HepG2 (cell line): ENCODE results near the gene HOXB5.

ENCODE experiments used
- CTCF ChIP-seq: sonication (generic); formaldehyde crosslinking; IDR thresholded peaks from 2 replicates; pipeline ENCODE4 v1.5.0; 2020; ENCODE audit warnings: mild to moderate bottlenecking, missing genetic modification reagents, moderate library complexity
- EZH2 ChIP-seq: conservative IDR thresholded peaks from 2 replicates; pipeline ENCODE4 v1.6.1; 2012; ENCODE audit warnings: mild to moderate bottlenecking, low read depth, low read length, moderate library complexity
- HOXA7 ChIP-seq: sonication (generic); formaldehyde crosslinking; IDR thresholded peaks from 2 replicates; pipeline ENCODE4 v1.8.1; 2022; ENCODE audit warnings: mild to moderate bottlenecking, missing genetic modification reagents, moderate library complexity
- POLR2A ChIP-seq, 2 experiments: IDR thresholded peaks; 2 replicates each; pipeline ENCODE4 v1.6.1; 2011; ENCODE audit warnings: low read depth in 2 of 2, low read length in 2 of 2, mild to moderate bottlenecking in 1 of 2, moderate library complexity in 1 of 2; ENCODE audit not compliant: insufficient read depth in 1 of 2
- TCF7 ChIP-seq: sonication (generic); IDR thresholded peaks from 2 replicates; pipeline ENCODE4 v1.6.1; 2016; ENCODE audit warnings: antibody characterized with exemption, low read depth
- TOE1 ChIP-seq: sonication (generic); formaldehyde crosslinking; IDR thresholded peaks from 2 replicates; pipeline ENCODE4 v1.4.0; 2020; ENCODE audit warnings: mild to moderate bottlenecking, missing genetic modification reagents
- ZNF367 ChIP-seq: sonication (generic); formaldehyde crosslinking; IDR thresholded peaks from 2 replicates; pipeline ENCODE4 v1.4.0; 2020; ENCODE audit warnings: missing genetic modification reagents, borderline replicate concordance

GRCh38 chr17:48569240-48569582 is 24.4 kb downstream of the HOXB5 start:
- TF ChIP-seq HOXA7 = no peak
- no peak for TF ChIP-seq ZNF367 (CRISPR knock-in tag)
- TF ChIP-seq EZH2 = no peak
- TF ChIP-seq POLR2A (IDR thresholded peaks at IDR 0.05; ENCODE audit: insufficient read depth in 1 of 2, low read depth in 2 of 2, low read length in 2 of 2) = no peak
- no peak for TF ChIP-seq TCF7
- no peak for TF ChIP-seq CTCF (CRISPR knock-in tag)
- TF ChIP-seq TOE1 (CRISPR knock-in tag) = no peak
